GM12878 (cell line): Measurements from ENCODE around the gene AKAP7. TPM values are rescaled to one million over a fixed set of nuclear protein-coding genes. Genes with fewer than 3 reads are reported as not detected.

ENCODE experiments used
- ATAC-seq: fragments of 200-7000 bp; cut with Tn5 transposase; 3 replicates; pipeline ENCODE4 v1.9.1; 2020; ENCODE audit warnings: mild to moderate bottlenecking, moderate library complexity
- BruUV-seq: library from RNA; stranded (reverse); fragments of 400-500 nt; replicated peaks from 2 replicates; lab custom pipeline; 2021; lab: Mats Ljungman, UMichigan
- CTCF ChIA-PET: fragments of 300-600 bp; sonication (Branson Sonifier 250); formaldehyde crosslinking; extraction: SDS; loops from one replicate; lab custom pipeline; 2021; ENCODE audit warnings: inconsistent platforms; lab: Yijun Ruan, JAX
- POLR2A ChIA-PET: fragments of 350-600 bp; formaldehyde crosslinking; extraction: SDS; loops from one replicate; lab custom pipeline; 2021; ENCODE audit warnings: inconsistent platforms; lab: Charles Lee
- RAD21 ChIA-PET: fragments of 300-600 bp; sonication (Branson Sonifier 250); formaldehyde crosslinking; loops from one replicate; lab custom pipeline; 2023; ENCODE audit warnings: antibody characterized with exemption; ENCODE audit not compliant: unreplicated experiment; lab: Charles Lee
- SMC1A ChIA-PET: fragments of 300-600 bp; sonication (Branson Sonifier 250); formaldehyde crosslinking; loops from one replicate; lab custom pipeline; 2023; ENCODE audit not compliant: unreplicated experiment, uncharacterized antibody; lab: Charles Lee
- DNase-seq: peaks from one replicate; pipeline ENCODE4 v3.0.0-alpha.2; 2011; ENCODE audit warnings: low read depth, low spot score
- FAIRE-seq: peaks from 3 replicates; lab custom pipeline; 2011; peaks lifted over from hg19 to GRCh38; lab: Jason Lieb, UNC
- H2AFZ ChIP-seq: 2 replicates; pipeline ENCODE4 v1.6.0; 2011; ENCODE audit warnings: low read depth, low read length, control low read depth; ENCODE audit not compliant: control insufficient read depth
- H3K27ac ChIP-seq: 2 replicates; pipeline ENCODE4 v1.5.1; 2011; ENCODE audit warnings: control low read depth; ENCODE audit not compliant: control insufficient read depth, insufficient read depth
- H3K27me3 ChIP-seq, 2 experiments: replicated peaks in 1 of 2; 2 replicates each; pipeline versions ENCODE4 v1.6.0 to v1.6.1; 2011; ENCODE audit warnings: low read length in 1 of 2; ENCODE audit not compliant: control insufficient read depth in 2 of 2, insufficient read depth in 2 of 2
- H3K36me3 ChIP-seq, 2 experiments: 2 replicates each; pipeline ENCODE4 v1.5.1; 2011; ENCODE audit warnings: low read length in 1 of 2; ENCODE audit not compliant: control insufficient read depth in 2 of 2, insufficient read depth in 2 of 2
- H3K4me1 ChIP-seq: 2 replicates; pipeline ENCODE4 v1.6.1; 2011; ENCODE audit warnings: mild to moderate bottlenecking, low read length, moderate library complexity, mixed read lengths; ENCODE audit not compliant: control insufficient read depth, insufficient read depth
- H3K4me2 ChIP-seq: 2 replicates; pipeline ENCODE4 v1.6.0; 2011; ENCODE audit warnings: control low read depth; ENCODE audit not compliant: control insufficient read depth, insufficient read depth
- H3K4me3 ChIP-seq: fragments of 200-600 bp; sonication (generic); 2 replicates; pipeline ENCODE4 v1.5.1; 2016
- H3K79me2 ChIP-seq: 2 replicates; pipeline ENCODE4 v1.6.0; 2011; ENCODE audit warnings: low read length; ENCODE audit not compliant: control insufficient read depth, insufficient read depth
- H3K9ac ChIP-seq: 2 replicates; pipeline ENCODE4 v1.8.0; 2011; ENCODE audit warnings: low read length, control low read depth, mixed read lengths; ENCODE audit not compliant: control insufficient read depth, insufficient read depth
- H3K9me3 ChIP-seq: replicated peaks from 3 replicates; pipeline ENCODE4 v1.5.1; 2011; ENCODE audit warnings: mild to moderate bottlenecking, low read length; ENCODE audit not compliant: control insufficient read depth, insufficient read depth
- H4K20me1 ChIP-seq: 2 replicates; pipeline ENCODE4 v1.6.0; 2011; ENCODE audit not compliant: control insufficient read depth, insufficient read depth
- HSF1 ChIP-seq: fragments of 150-350 bp; IDR thresholded peaks from 2 replicates; pipeline ENCODE4 v1.6.1; 2014; ENCODE audit warnings: mild to moderate bottlenecking, low read depth, low read length
- JUND ChIP-seq: IDR thresholded peaks from 2 replicates; pipeline ENCODE4 v1.6.1; 2012; ENCODE audit warnings: low read depth, mild to moderate bottlenecking, low read length, improper control_type of control experiment, moderate library complexity
- NFYA ChIP-seq: IDR thresholded peaks from 2 replicates; pipeline ENCODE4 v1.6.1; 2011; ENCODE audit warnings: low read depth, mild to moderate bottlenecking, low read length, improper control_type of control experiment, borderline replicate concordance
- RB1 ChIP-seq: fragments of 450-650 bp; formaldehyde crosslinking; IDR thresholded peaks from 2 replicates; pipeline ENCODE4 v1.6.1; 2017; ENCODE audit warnings: mild to moderate bottlenecking, borderline replicate concordance
- SREBF2 ChIP-seq: IDR thresholded peaks from 2 replicates; pipeline ENCODE4 v1.6.1; 2012; ENCODE audit warnings: mild to moderate bottlenecking, low read length
- STAT1 ChIP-seq: fragments of 450-650 bp; conservative IDR thresholded peaks from 2 replicates; pipeline ENCODE4 v1.6.1; 2014; ENCODE audit warnings: antibody characterized with exemption, mild to moderate bottlenecking
- ZNF24 ChIP-seq: fragments of 450-650 bp; IDR thresholded peaks from 2 replicates; pipeline ENCODE4 v1.6.1; 2017; ENCODE audit warnings: antibody characterized with exemption, mild to moderate bottlenecking
- WGBS: methylation state at CpG from one replicate; pipeline ENCODE4 v1.1.6; 2016; ENCODE audit warnings: low lambda C conversion rate; ENCODE audit not compliant: insufficient replicate concordance, insufficient coverage; ENCODE audit errors: missing lambda C conversion rate; 5-methylcytosine and 5-hydroxymethylcytosine counted together
- in situ Hi-C: fragments of 300-500 bp; cut with MboI; formaldehyde crosslinking; loops from 9 replicates; pipeline ENCODE4 v1.14.3; 2018; ENCODE audit warnings: mixed read lengths
- intact Hi-C: fragments of 100-400 bp; cut with micrococcal nuclease; formaldehyde crosslinking; loops from one replicate; pipeline ENCODE4 v1.14.2; 2022; ENCODE audit not compliant: unreplicated experiment
- polyA plus RNA-seq, 11 experiments: library from polyadenylated mRNA; depleted of rRNA in 4 of 11; unstranded in 6 of 11; stranded (reverse) in 5 of 11; fragments of >200 nt; fragmentation: Nextera tagmentation in 4 of 11; fragmentation: Illumina TruSeq in 1 of 11; extraction: Ambion mirVana in 4 of 11; extraction: Trizol in 1 of 11; gene quantifications; 1 replicate in 1 of 11; 2 replicates in 10 of 11; pipeline versions ENCODE4 v1.2.1 to v1.2.3, GENCODE V29; 2011 to 2016; ENCODE audit warnings: inconsistent platforms in 2 of 11, missing spikeins in 2 of 11, low read depth in 1 of 11
- total RNA-seq, 4 experiments: library from RNA; depleted of rRNA in 3 of 4; stranded (reverse); fragments of >200 nt in 3 of 4; fragmentation: Illumina TruSeq in 1 of 4; extraction: Trizol in 1 of 4; gene quantifications; 2 replicates each; pipeline versions ENCODE4 v1.2.1 to v1.2.3, GENCODE V29; 2013 to 2021
- TF ChIP-seq, protein P1 (sequence below): IDR thresholded peaks from 2 replicates; pipeline ENCODE4 v1.6.1; 2011; ENCODE audit warnings: mild to moderate bottlenecking, low read depth, low read length, moderate library complexity; ENCODE audit not compliant: insufficient replicate concordance

Gene AKAP7
- total and polyA plus RNA-seq, 10 of the 15 experiments (the other 5 are each of a cell fraction or from before 2014, with no cell fraction given), result 0.06 to 0.58 (median 0.28) TPM; not detected in 1

DNA sequence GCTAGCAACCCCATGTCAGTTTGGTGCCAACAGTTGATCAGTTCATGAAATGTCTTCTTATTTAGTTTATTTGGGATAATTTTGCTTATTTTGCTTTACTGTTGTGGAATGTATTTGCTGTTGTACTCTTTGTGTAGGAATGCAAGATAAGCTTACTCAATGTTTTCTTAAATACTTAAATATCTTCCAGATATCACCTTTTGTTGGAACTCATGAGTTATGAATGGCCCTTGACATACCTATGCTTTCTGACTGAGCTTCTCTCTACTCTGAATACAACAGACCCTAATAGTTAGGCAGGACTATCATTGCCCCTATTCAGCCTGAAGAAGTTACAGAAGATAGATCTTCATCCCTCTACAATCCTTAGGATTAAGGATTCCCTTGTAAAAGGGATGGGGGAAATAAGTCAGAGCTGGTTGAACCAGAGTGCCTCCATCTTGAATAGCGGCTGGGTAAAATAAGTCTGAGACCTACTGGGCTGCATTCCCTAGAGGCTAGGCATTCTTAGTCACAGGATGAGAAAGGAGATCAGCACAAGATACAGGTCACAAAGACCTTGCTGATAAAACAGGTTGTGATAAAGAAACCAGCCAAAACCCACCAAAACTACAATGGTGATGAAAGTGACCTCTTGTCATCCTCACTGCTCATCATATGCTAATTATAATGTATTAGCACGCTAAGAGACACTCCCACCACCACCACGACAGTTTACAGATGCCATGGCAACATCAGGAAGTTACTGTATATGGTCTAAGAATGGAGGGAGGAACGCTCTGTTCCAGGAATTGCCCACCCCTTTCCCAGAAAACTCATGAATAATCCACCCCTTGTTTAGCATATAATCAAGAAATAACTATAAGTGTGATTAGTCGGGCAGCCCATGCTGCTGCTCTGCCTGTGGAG lies 196.9 kb downstream of the AKAP7 start:
- 16% methylated on average over 5 of the region's 5 CpGs for WGBS
- Histone ChIP-seq H3K27me3 (peaks cover 0 to 2% of the 10 kb centered on the region in 2 experiments; a peak in 2 of 4 replicates), H3K4me3 (no peak overlapping the region), H4K20me1 (no peaks in the 10 kb centered on the region), H3K36me3 (no peaks in the 10 kb centered on the region), H3K4me1 (no peaks in the 10 kb centered on the region), H3K4me2 (no peak overlapping the region), H2AFZ (no peak overlapping the region), H3K79me2 (no peaks in the 10 kb centered on the region), H3K27ac (no peak overlapping the region), H3K9me3 (no peaks in the 10 kb centered on the region), H3K9ac (no peak overlapping the region)
- SMC1A ChIA-PET, result no interaction called here
- no peak for DNase-seq
- intact Hi-C loops, result no loop called here
- RAD21 ChIA-PET, result no interaction called here
- no TSS peak for BruUV-seq
- TF ChIP-seq SREBF2 (no peak), RB1 (no peak), HSF1 (no peak), ZNF24 (no peak), STAT1 (no peak), NFYA (no peak), JUND (no peak)
- TF ChIP-seq, protein P1, sequence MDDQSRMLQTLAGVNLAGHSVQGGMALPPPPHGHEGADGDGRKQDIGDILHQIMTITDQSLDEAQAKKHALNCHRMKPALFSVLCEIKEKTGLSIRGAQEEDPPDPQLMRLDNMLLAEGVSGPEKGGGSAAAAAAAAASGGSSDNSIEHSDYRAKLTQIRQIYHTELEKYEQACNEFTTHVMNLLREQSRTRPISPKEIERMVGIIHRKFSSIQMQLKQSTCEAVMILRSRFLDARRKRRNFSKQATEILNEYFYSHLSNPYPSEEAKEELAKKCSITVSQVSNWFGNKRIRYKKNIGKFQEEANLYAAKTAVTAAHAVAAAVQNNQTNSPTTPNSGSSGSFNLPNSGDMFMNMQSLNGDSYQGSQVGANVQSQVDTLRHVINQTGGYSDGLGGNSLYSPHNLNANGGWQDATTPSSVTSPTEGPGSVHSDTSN, result no peak
- in situ Hi-C loops, result no loop called here
- FAIRE-seq, result no peak
- CTCF ChIA-PET, result no interaction called here
- POLR2A ChIA-PET, result no interaction called here
- ATAC-seq, result no peak

Other genes with a start within 250 kb of the AKAP7 start
- 16.9 and 17.8 TPM in 2 replicates for gene EPB41L2, start 72.2 kb upstream of the AKAP7 start, total RNA-seq (2014; rRNA removed)
- gene EPB41L2, start 72.2 kb upstream of the AKAP7 start, total RNA-seq (2014; rRNA removed; fragmentation: Illumina TruSeq; extraction: Trizol), result 18.3 and 18.9 TPM in 2 replicates
- gene EPB41L2, start 72.2 kb upstream of the AKAP7 start, total RNA-seq (2021), result 24.6 and 35.9 TPM in 2 replicates
- 41.6 and 53.5 TPM in 2 replicates for gene EPB41L2, start 72.2 kb upstream of the AKAP7 start, polyA plus RNA-seq (2011; rRNA removed)
- gene EPB41L2, start 72.2 kb upstream of the AKAP7 start, polyA plus RNA-seq (2014; fragmentation: Illumina TruSeq; extraction: Trizol), result 33.6 and 37.7 TPM in 2 replicates
- 10 to 100 TPM in 1 of 2 experiments, 1 to 10 TPM in 1; 7.4 to 10.3 TPM for gene EPB41L2, start 72.2 kb upstream of the AKAP7 start, polyA plus RNA-seq (2014; fragmentation: Nextera tagmentation; extraction: Ambion mirVana)
- 19.1 and 19.5 TPM in 2 replicates for gene EPB41L2, start 72.2 kb upstream of the AKAP7 start, polyA plus RNA-seq (2014; rRNA removed)
- gene EPB41L2, start 72.2 kb upstream of the AKAP7 start, polyA plus RNA-seq (2016; fragmentation: Nextera tagmentation; extraction: Ambion mirVana), result 10 to 100 TPM; 18.8 to 21.2 TPM